Left lung (tissue), 10 donors: ENCODE measurements around the gene HOXA3. TPM values are rescaled to one million over a fixed set of nuclear protein-coding genes. Genes with fewer than 3 reads are reported as not detected.
A peak's percentile ranks its signal among the peaks of the same experiment; 100 is the strongest.

Source experiments
- ATAC-seq: fragments of 200-7000 bp; cut with Tn5 transposase; one replicate; pipeline ENCODE4 v1.9.1; 2020; ENCODE audit warnings: moderate library complexity
- DNase-seq, 4 donors: peaks; one replicate each; pipeline ENCODE4 v3.0.0-alpha.2; 2013 to 2020
- H3K27ac ChIP-seq, 2 donors: fragments of 200-600 bp; sonication (generic) in 1 of 2; one replicate each; pipeline versions ENCODE4 v1.5.0 to v1.8.0; 2020 to 2021
- H3K27me3 ChIP-seq, 2 donors: fragments of 200-600 bp; sonication (generic) in 1 of 2; one replicate each; pipeline versions ENCODE4 v1.5.0 to v1.8.0; 2020 to 2021
- H3K36me3 ChIP-seq, 2 donors: fragments of 200-600 bp; sonication (generic) in 1 of 2; one replicate each; pipeline versions ENCODE4 v1.5.0 to v1.8.0; 2020 to 2021
- H3K4me1 ChIP-seq, 2 donors: fragments of 200-600 bp; one replicate each; pipeline ENCODE4 v1.8.0; 2021
- H3K4me3 ChIP-seq, 2 donors: fragments of 200-600 bp; sonication (generic) in 1 of 2; one replicate each; pipeline versions ENCODE4 v1.5.0 to v1.8.0; 2020 to 2021; ENCODE audit warnings: mild to moderate bottlenecking in 1 of 2
- H3K9me3 ChIP-seq, 2 donors: fragments of 200-600 bp; sonication (generic) in 1 of 2; one replicate each; pipeline versions ENCODE4 v1.5.0 to v1.8.0; 2020 to 2021
- CTCF ChIP-seq, 2 donors: fragments of 200-600 bp; sonication (generic) in 1 of 2; IDR thresholded peaks; one replicate each; pipeline versions ENCODE4 v1.5.0 to v1.8.0; 2021; ENCODE audit warnings: antibody characterized with exemption in 2 of 2
- intact Hi-C, 2 donors: fragments of 100-400 bp; cut with DNase I; formaldehyde crosslinking; loops; one replicate each; pipeline versions ENCODE4 v1.11.2 to v1.14.2; 2022
- polyA plus RNA-seq, 6 donors: library from polyadenylated mRNA; unstranded; fragments of 120-200 nt; gene quantifications; one replicate each; pipeline ENCODE4 v1.2.1, GENCODE V29; 2013; ENCODE audit not compliant: insufficient read length in 6 of 6
- total RNA-seq, 2 donors: library from RNA; stranded (reverse); fragmentation: NEBNext Ultra II Directional; extraction: Animal tissue kit (Norgen Biotek cat#: 25700); gene quantifications; one replicate each; pipeline ENCODE4 v1.2.1, GENCODE V29; 2021
- donor health status: DM: no; HTN: yes; CAD: no.
- donor health status: DM: no; HTN: no; CAD: no.

The HOXA3 gene
- total and polyA plus RNA-seq, 8 donors: 5.7 to 49.6 (median 39.6) TPM

GRCh38 chr7:27162561-27163287, 10.3 kb upstream of the HOXA3 start:
- H3K36me3 ChIP-seq: no peaks in the 10 kb centered on the region
- no peak for TF ChIP-seq CTCF (IDR thresholded peaks at IDR 0.05)
- H3K27ac ChIP-seq: no peak overlapping the region
- H3K4me1 ChIP-seq: peaks cover 9 to 66% of the 10 kb centered on the region in 2 donors
- DNase-seq: no peak
- intact Hi-C loops: loop anchor here in 1 of 2 donors (5.0 to 10.0 kb wide), 2 partner anchors 790 to 1278 kb away; no protein-coding TSS in a partner anchor
- no peaks in the 10 kb centered on the region for H3K9me3 ChIP-seq
- no peak overlapping the region for H3K4me3 ChIP-seq
- H3K27me3 ChIP-seq: peaks cover 76 to 100% of the 10 kb centered on the region in 2 donors
- ATAC-seq: no peak

GRCh38 chr7:27161721-27162560, 9.6 kb upstream of the HOXA3 start:
- DNase-seq (peak in 2 of 4 donors; percentile 35 to 59), ATAC-seq (no peak)
- Histone ChIP-seq H3K27ac (no peak overlapping the region), H3K9me3 (no peaks in the 10 kb centered on the region), H3K36me3 (no peaks in the 10 kb centered on the region), H3K4me3 (peak overlapping the region in 1 of 2 donors; percentile 56), H3K4me1 (peaks cover 9 to 63% of the 10 kb centered on the region in 2 donors), H3K27me3 (peaks cover 76 to 100% of the 10 kb centered on the region in 2 donors)
- no peak for TF ChIP-seq CTCF (IDR thresholded peaks at IDR 0.05)
- intact Hi-C loops: loop anchor here in 1 of 2 donors (5.0 to 10.0 kb wide), 2 partner anchors 790 to 1277 kb away; no protein-coding TSS in a partner anchor

GRCh38 chr7:27161214-27161720, 8.9 kb upstream of the HOXA3 start:
- intact Hi-C loops: loop anchor here in 1 of 2 donors (5.0 to 10.0 kb wide), 2 partner anchors 789 to 1276 kb away; no protein-coding TSS in a partner anchor
- peak overlapping the region; percentile 56 for H3K4me3 ChIP-seq
- peak in 1 of 2 donors; percentile 43 for TF ChIP-seq CTCF (IDR thresholded peaks at IDR 0.05)
- peaks cover 9 to 56% of the 10 kb centered on the region in 2 donors for H3K4me1 ChIP-seq
- peaks cover 76 to 100% of the 10 kb centered on the region in 2 donors for H3K27me3 ChIP-seq
- DNase-seq (peak in 2 of 4 donors; percentile 69 to 83), ATAC-seq (peak; percentile 38)
- H3K27ac ChIP-seq: peak overlapping the region in 1 of 2 donors; percentile 45
- H3K9me3 ChIP-seq: no peaks in the 10 kb centered on the region
- H3K36me3 ChIP-seq: no peaks in the 10 kb centered on the region

GRCh38 chr7:27160546-27161213, 8.3 kb upstream of the HOXA3 start:
- DNase-seq (peak in 3 of 4 donors; percentile 87 to 96 (median 92)), ATAC-seq (peak; percentile 92)
- peaks cover 76 to 100% of the 10 kb centered on the region in 2 donors for H3K27me3 ChIP-seq
- H3K9me3 ChIP-seq: no peaks in the 10 kb centered on the region
- intact Hi-C loops: loop anchor here in 1 of 2 donors (5.0 to 10.0 kb wide), 2 partner anchors 788 to 1276 kb away; no protein-coding TSS in a partner anchor
- peak overlapping the region; percentile 56 for H3K4me3 ChIP-seq
- H3K36me3 ChIP-seq: no peaks in the 10 kb centered on the region
- peak; percentile 100 for TF ChIP-seq CTCF (IDR thresholded peaks at IDR 0.05)
- H3K27ac ChIP-seq: peak overlapping the region in 1 of 2 donors; percentile 45
- peaks cover 9 to 56% of the 10 kb centered on the region in 2 donors for H3K4me1 ChIP-seq
